ENCODE data around the gene FKBP3. TPM values are rescaled to one million over a fixed set of nuclear protein-coding genes. Genes with fewer than 3 reads are reported as not detected.

Gene FKBP3
- total and polyA plus RNA-seq, 2 experiments from 2014 or later: 114 to 699 TPM

DNA sequence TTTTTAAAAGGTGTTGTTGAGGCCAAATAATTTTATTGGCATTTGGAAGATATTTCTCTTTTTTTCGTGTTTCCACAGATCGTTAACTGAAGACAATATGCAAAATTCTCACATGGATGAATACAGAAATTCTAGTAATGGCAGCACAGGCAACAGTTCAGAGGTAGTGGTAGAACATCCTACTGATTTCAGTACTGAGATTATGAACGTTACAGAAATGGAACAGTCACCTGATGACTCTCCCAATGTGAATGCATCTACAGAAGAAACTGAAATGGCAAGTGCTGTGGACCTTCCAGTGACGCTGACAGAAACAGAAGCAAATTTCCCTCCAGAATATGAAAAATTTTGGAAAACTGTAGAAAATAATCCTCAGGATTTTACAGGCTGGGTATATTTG, 39.1 kb downstream of the FKBP3 start:
- Mint-ChIP-seq H3K4me3 (no peak overlapping the region), H3K9me3 (no peaks in the 10 kb centered on the region), H3K27ac (no peak overlapping the region), H3K27me3 (ENCODE audit: insufficient read depth, low read depth, poor library complexity) (peaks cover 3% of the 10 kb centered on the region), H3K4me1 (no peaks in the 10 kb centered on the region), H3K36me3 (ENCODE audit: low read depth) (peaks cover 44% of the 10 kb centered on the region)
- ATAC-seq (no peak), DNase-seq (ENCODE audit: low spot score) (no peak)
- H3F3A ChIP-seq (replicated peaks; ENCODE audit: low read depth): no peaks in the 10 kb centered on the region
- no peaks in the 10 kb centered on the region for H3K9me2 ChIP-seq (ENCODE audit: insufficient read depth)
- no peak overlapping the region for H3K27ac ChIP-seq (ENCODE audit: low read depth)
- TF ChIP-seq, protein P1, sequence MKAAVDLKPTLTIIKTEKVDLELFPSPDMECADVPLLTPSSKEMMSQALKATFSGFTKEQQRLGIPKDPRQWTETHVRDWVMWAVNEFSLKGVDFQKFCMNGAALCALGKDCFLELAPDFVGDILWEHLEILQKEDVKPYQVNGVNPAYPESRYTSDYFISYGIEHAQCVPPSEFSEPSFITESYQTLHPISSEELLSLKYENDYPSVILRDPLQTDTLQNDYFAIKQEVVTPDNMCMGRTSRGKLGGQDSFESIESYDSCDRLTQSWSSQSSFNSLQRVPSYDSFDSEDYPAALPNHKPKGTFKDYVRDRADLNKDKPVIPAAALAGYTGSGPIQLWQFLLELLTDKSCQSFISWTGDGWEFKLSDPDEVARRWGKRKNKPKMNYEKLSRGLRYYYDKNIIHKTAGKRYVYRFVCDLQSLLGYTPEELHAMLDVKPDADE (IDR thresholded peaks at IDR 0.05): no peak
- TF ChIP-seq EZH2 (IDR thresholded peaks at IDR 0.05; ENCODE audit: low read depth, unreplicated experiment) (no peak), CREB1 (CRISPR knock-in tag; IDR thresholded peaks at IDR 0.05; ENCODE audit: low read depth) (no peak), NANOG (IDR thresholded peaks at IDR 0.05; ENCODE audit: borderline replicate concordance) (no peak), POLR2AphosphoS5 (IDR thresholded peaks at IDR 0.05; ENCODE audit: low read depth) (no peak), ZNF114 (CRISPR knock-in tag; IDR thresholded peaks at IDR 0.05) (no peak), JUNB (IDR thresholded peaks at IDR 0.05; ENCODE audit: unreplicated experiment) (no peak), EZH2phosphoT487 (IDR thresholded peaks at IDR 0.05; ENCODE audit: unreplicated experiment) (no peak), ZNF331 (CRISPR knock-in tag; IDR thresholded peaks at IDR 0.05; ENCODE audit: low read depth) (no peak)
- TF ChIP-seq, protein P2, sequence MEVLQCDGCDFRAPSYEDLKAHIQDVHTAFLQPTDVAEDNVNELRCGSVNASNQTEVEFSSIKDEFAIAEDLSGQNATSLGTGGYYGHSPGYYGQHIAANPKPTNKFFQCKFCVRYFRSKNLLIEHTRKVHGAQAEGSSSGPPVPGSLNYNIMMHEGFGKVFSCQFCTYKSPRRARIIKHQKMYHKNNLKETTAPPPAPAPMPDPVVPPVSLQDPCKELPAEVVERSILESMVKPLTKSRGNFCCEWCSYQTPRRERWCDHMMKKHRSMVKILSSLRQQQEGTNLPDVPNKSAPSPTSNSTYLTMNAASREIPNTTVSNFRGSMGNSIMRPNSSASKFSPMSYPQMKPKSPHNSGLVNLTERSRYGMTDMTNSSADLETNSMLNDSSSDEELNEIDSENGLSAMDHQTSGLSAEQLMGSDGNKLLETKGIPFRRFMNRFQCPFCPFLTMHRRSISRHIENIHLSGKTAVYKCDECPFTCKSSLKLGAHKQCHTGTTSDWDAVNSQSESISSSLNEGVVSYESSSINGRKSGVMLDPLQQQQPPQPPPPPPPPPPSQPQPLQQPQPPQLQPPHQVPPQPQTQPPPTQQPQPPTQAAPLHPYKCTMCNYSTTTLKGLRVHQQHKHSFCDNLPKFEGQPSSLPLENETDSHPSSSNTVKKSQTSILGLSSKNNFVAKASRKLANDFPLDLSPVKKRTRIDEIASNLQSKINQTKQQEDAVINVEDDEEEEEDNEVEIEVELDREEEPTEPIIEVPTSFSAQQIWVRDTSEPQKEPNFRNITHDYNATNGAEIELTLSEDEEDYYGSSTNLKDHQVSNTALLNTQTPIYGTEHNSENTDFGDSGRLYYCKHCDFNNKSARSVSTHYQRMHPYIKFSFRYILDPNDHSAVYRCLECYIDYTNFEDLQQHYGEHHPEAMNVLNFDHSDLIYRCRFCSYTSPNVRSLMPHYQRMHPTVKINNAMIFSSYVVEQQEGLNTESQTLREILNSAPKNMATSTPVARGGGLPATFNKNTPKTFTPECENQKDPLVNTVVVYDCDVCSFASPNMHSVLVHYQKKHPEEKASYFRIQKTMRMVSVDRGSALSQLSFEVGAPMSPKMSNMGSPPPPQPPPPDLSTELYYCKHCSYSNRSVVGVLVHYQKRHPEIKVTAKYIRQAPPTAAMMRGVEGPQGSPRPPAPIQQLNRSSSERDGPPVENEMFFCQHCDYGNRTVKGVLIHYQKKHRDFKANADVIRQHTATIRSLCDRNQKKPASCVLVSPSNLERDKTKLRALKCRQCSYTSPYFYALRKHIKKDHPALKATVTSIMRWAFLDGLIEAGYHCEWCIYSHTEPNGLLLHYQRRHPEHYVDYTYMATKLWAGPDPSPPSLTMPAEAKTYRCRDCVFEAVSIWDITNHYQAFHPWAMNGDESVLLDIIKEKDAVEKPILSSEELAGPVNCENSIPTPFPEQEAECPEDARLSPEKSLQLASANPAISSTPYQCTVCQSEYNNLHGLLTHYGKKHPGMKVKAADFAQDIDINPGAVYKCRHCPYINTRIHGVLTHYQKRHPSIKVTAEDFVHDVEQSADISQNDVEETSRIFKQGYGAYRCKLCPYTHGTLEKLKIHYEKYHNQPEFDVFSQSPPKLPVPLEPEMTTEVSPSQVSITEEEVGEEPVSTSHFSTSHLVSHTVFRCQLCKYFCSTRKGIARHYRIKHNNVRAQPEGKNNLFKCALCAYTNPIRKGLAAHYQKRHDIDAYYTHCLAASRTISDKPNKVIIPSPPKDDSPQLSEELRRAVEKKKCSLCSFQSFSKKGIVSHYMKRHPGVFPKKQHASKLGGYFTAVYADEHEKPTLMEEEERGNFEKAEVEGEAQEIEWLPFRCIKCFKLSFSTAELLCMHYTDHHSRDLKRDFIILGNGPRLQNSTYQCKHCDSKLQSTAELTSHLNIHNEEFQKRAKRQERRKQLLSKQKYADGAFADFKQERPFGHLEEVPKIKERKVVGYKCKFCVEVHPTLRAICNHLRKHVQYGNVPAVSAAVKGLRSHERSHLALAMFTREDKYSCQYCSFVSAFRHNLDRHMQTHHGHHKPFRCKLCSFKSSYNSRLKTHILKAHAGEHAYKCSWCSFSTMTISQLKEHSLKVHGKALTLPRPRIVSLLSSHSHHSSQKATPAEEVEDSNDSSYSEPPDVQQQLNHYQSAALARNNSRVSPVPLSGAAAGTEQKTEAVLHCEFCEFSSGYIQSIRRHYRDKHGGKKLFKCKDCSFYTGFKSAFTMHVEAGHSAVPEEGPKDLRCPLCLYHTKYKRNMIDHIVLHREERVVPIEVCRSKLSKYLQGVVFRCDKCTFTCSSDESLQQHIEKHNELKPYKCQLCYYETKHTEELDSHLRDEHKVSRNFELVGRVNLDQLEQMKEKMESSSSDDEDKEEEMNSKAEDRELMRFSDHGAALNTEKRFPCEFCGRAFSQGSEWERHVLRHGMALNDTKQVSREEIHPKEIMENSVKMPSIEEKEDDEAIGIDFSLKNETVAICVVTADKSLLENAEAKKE (CRISPR knock-in tag; IDR thresholded peaks at IDR 0.05): no peak
- TF ChIP-seq, protein P3, sequence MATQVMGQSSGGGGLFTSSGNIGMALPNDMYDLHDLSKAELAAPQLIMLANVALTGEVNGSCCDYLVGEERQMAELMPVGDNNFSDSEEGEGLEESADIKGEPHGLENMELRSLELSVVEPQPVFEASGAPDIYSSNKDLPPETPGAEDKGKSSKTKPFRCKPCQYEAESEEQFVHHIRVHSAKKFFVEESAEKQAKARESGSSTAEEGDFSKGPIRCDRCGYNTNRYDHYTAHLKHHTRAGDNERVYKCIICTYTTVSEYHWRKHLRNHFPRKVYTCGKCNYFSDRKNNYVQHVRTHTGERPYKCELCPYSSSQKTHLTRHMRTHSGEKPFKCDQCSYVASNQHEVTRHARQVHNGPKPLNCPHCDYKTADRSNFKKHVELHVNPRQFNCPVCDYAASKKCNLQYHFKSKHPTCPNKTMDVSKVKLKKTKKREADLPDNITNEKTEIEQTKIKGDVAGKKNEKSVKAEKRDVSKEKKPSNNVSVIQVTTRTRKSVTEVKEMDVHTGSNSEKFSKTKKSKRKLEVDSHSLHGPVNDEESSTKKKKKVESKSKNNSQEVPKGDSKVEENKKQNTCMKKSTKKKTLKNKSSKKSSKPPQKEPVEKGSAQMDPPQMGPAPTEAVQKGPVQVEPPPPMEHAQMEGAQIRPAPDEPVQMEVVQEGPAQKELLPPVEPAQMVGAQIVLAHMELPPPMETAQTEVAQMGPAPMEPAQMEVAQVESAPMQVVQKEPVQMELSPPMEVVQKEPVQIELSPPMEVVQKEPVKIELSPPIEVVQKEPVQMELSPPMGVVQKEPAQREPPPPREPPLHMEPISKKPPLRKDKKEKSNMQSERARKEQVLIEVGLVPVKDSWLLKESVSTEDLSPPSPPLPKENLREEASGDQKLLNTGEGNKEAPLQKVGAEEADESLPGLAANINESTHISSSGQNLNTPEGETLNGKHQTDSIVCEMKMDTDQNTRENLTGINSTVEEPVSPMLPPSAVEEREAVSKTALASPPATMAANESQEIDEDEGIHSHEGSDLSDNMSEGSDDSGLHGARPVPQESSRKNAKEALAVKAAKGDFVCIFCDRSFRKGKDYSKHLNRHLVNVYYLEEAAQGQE (IDR thresholded peaks at IDR 0.05; ENCODE audit: unreplicated experiment): no peak
- TF ChIP-seq, protein P4, sequence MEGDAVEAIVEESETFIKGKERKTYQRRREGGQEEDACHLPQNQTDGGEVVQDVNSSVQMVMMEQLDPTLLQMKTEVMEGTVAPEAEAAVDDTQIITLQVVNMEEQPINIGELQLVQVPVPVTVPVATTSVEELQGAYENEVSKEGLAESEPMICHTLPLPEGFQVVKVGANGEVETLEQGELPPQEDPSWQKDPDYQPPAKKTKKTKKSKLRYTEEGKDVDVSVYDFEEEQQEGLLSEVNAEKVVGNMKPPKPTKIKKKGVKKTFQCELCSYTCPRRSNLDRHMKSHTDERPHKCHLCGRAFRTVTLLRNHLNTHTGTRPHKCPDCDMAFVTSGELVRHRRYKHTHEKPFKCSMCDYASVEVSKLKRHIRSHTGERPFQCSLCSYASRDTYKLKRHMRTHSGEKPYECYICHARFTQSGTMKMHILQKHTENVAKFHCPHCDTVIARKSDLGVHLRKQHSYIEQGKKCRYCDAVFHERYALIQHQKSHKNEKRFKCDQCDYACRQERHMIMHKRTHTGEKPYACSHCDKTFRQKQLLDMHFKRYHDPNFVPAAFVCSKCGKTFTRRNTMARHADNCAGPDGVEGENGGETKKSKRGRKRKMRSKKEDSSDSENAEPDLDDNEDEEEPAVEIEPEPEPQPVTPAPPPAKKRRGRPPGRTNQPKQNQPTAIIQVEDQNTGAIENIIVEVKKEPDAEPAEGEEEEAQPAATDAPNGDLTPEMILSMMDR (conservative IDR thresholded peaks at IDR 0.05; ENCODE audit: low read depth in 2 of 2): no peak
- no peaks in the 10 kb centered on the region for H3K27me3 ChIP-seq (ENCODE audit: insufficient read depth)
- H3K36me3 ChIP-seq (ENCODE audit: insufficient read depth): peaks cover 27% of the 10 kb centered on the region
- peaks cover 83% of the 10 kb centered on the region for H3K79me2 ChIP-seq (replicated peaks; ENCODE audit: insufficient read depth)
- H4K20me1 ChIP-seq (replicated peaks; ENCODE audit: insufficient read depth): peaks cover 27% of the 10 kb centered on the region
- no peak overlapping the region for H2AFZ ChIP-seq
- no peak overlapping the region for H3K4me2 ChIP-seq
- no peaks in the 10 kb centered on the region for H3K4me1 ChIP-seq (ENCODE audit: insufficient read depth)
- no peak overlapping the region for H3K4me3 ChIP-seq
